Measurements from ENCODE around the gene SIDT1. TPM values are rescaled to one million over a fixed set of nuclear protein-coding genes. Genes with fewer than 3 reads are reported as not detected.

SIDT1 gene
- total RNA-seq, 1 experiment from 2014 or later: 0.22 TPM

DNA sequence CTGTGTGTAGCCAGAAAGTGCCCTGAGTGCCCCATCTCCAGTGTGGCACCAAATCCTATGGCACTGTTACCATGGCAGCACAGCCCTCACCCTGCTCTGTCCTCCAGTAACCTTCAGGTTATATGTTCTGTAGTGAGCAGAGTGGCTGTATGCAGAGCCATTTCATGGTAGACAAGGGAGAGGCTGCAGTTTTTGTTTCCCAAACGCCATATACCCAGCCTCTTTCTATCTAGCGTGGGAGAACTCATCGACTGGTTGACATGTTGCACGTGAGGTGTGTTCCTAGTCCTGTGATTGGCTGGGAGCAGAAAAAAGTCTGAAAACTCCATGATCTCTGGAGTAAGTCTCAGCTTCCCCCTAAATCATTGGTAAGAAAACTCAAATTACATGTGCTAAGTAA is 2.0 kb downstream of the SIDT1 start (continued):
- TF ChIP-seq, protein P1, sequence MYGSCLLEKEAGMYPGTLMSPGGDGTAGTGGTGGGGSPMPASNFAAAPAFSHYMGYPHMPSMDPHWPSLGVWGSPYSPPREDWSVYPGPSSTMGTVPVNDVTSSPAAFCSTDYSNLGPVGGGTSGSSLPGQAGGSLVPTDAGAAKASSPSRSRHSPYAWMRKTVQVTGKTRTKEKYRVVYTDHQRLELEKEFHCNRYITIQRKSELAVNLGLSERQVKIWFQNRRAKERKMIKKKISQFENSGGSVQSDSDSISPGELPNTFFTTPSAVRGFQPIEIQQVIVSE (CRISPR knock-in tag; IDR thresholded peaks at IDR 0.05; ENCODE audit: borderline replicate concordance): no peak
- TF ChIP-seq ATF1 (CRISPR knock-in tag; IDR thresholded peaks at IDR 0.05) (no peak), NR3C1 (CRISPR knock-in tag; conservative IDR thresholded peaks at IDR 0.05; ENCODE audit: low read depth) (no peak), JAZF1 (CRISPR knock-in tag; IDR thresholded peaks at IDR 0.05) (no peak), TP53 (CRISPR knock-in tag; IDR thresholded peaks at IDR 0.05) (no peak), ZNF219 (CRISPR knock-in tag; IDR thresholded peaks at IDR 0.05; ENCODE audit: borderline replicate concordance) (no peak), ATF3 (CRISPR knock-in tag; conservative IDR thresholded peaks at IDR 0.05) (no peak), SMAD3 (CRISPR knock-in tag; IDR thresholded peaks at IDR 0.05; ENCODE audit: borderline replicate concordance) (no peak), USF2 (CRISPR knock-in tag; IDR thresholded peaks at IDR 0.05) (no peak), TCF7 (CRISPR knock-in tag; IDR thresholded peaks at IDR 0.05; ENCODE audit: low read depth) (no peak), RELA (CRISPR knock-in tag; IDR thresholded peaks at IDR 0.05; ENCODE audit: borderline replicate concordance) (no peak), ZMAT4 (CRISPR knock-in tag; IDR thresholded peaks at IDR 0.05) (no peak)
- TF ChIP-seq, protein P2, sequence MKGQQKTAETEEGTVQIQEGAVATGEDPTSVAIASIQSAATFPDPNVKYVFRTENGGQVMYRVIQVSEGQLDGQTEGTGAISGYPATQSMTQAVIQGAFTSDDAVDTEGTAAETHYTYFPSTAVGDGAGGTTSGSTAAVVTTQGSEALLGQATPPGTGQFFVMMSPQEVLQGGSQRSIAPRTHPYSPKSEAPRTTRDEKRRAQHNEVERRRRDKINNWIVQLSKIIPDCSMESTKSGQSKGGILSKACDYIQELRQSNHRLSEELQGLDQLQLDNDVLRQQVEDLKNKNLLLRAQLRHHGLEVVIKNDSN (CRISPR knock-in tag; IDR thresholded peaks at IDR 0.05): no peak
- TF ChIP-seq, protein P3, sequence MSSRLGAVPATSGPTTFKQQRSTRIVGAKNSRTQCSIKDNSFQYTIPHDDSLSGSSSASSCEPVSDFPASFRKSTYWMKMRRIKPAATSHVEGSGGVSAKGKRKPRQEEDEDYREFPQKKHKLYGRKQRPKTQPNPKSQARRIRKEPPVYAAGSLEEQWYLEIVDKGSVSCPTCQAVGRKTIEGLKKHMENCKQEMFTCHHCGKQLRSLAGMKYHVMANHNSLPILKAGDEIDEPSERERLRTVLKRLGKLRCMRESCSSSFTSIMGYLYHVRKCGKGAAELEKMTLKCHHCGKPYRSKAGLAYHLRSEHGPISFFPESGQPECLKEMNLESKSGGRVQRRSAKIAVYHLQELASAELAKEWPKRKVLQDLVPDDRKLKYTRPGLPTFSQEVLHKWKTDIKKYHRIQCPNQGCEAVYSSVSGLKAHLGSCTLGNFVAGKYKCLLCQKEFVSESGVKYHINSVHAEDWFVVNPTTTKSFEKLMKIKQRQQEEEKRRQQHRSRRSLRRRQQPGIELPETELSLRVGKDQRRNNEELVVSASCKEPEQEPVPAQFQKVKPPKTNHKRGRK (CRISPR knock-in tag; IDR thresholded peaks at IDR 0.05; ENCODE audit: borderline replicate concordance): no peak

GRCh38 chr3:113535898-113536297 is 3.5 kb downstream of the SIDT1 start:
- ChIA-PET POLR2A (no interaction called here), CTCF (interaction anchor here (0.6 to 2.5 kb wide), 3 partner anchors 20 to 48 kb away, joined by 3 to 10 read pairs (median 5); no protein-coding TSS in a partner anchor)
- no peaks in the 10 kb centered on the region for H3K36me3 Mint-ChIP-seq
- peaks cover 62% of the 10 kb centered on the region for H3K27me3 Mint-ChIP-seq (ENCODE audit: low read depth)
- H3K9me3 Mint-ChIP-seq: no peaks in the 10 kb centered on the region
- H3K4me3 Mint-ChIP-seq: no peak overlapping the region
- no peak overlapping the region for H3K27ac Mint-ChIP-seq
- peak; percentile 68 for ATAC-seq
- TF ChIP-seq, protein P4, sequence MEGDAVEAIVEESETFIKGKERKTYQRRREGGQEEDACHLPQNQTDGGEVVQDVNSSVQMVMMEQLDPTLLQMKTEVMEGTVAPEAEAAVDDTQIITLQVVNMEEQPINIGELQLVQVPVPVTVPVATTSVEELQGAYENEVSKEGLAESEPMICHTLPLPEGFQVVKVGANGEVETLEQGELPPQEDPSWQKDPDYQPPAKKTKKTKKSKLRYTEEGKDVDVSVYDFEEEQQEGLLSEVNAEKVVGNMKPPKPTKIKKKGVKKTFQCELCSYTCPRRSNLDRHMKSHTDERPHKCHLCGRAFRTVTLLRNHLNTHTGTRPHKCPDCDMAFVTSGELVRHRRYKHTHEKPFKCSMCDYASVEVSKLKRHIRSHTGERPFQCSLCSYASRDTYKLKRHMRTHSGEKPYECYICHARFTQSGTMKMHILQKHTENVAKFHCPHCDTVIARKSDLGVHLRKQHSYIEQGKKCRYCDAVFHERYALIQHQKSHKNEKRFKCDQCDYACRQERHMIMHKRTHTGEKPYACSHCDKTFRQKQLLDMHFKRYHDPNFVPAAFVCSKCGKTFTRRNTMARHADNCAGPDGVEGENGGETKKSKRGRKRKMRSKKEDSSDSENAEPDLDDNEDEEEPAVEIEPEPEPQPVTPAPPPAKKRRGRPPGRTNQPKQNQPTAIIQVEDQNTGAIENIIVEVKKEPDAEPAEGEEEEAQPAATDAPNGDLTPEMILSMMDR (IDR thresholded peaks at IDR 0.05): peak; percentile 31; the same call in 1 of the 2 replicates
- TF ChIP-seq GABPB1 (CRISPR knock-in tag; IDR thresholded peaks at IDR 0.05): no peak
- DNase-seq (ENCODE audit: low spot score): no peak
- peaks cover 13% of the 10 kb centered on the region for H3K4me1 Mint-ChIP-seq

DNA sequence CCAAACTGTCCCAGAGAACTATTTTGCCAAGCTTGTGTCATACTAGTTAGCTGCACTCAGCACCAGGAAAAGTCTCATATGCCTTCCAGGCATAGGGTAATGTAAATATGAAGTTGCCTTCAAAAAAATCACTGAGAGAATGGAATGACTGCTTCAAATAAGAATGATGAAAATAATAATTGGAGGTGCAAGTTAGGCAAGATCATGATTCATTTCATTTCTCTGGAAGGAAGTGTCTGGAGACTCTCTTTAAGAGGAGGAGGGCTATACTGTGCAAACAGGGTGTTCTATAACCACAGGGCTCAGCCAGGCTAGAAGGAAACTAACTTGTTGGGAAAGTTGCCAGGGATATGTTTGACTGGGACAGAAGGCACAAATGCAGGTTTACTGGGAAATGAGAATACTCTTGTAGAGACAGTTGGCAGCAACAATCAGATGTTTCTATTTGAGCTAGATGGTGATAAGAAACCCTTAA is 4.3 kb downstream of the SIDT1 start:
- H3K27me3 Mint-ChIP-seq (ENCODE audit: low read depth): peaks cover 54% of the 10 kb centered on the region
- CTCF ChIA-PET: interaction anchor here (0.6 to 2.5 kb wide), 4 partner anchors 21 to 208 kb away, joined by 3 to 10 read pairs (median 4); no protein-coding TSS in a partner anchor
- no peaks in the 10 kb centered on the region for H3K9me3 Mint-ChIP-seq
- no peak overlapping the region for H3K4me3 Mint-ChIP-seq
- no peak overlapping the region for H3K27ac Mint-ChIP-seq
- ATAC-seq: no peak
- H3K36me3 Mint-ChIP-seq: no peaks in the 10 kb centered on the region
- H3K4me1 Mint-ChIP-seq: peaks cover 13% of the 10 kb centered on the region
- DNase-seq (ENCODE audit: low spot score): no peak
- POLR2A ChIA-PET: no interaction called here
- TF ChIP-seq TP53 (CRISPR knock-in tag; IDR thresholded peaks at IDR 0.05) (no peak), PRRX2 (CRISPR knock-in tag; IDR thresholded peaks at IDR 0.05) (no peak), ZNF317 (CRISPR knock-in tag; IDR thresholded peaks at IDR 0.05; ENCODE audit: borderline replicate concordance, low read depth) (no peak), ESRRA (CRISPR knock-in tag; IDR thresholded peaks at IDR 0.05; ENCODE audit: borderline replicate concordance) (no peak), IRF2 (CRISPR knock-in tag; IDR thresholded peaks at IDR 0.05; ENCODE audit: borderline replicate concordance, low read depth) (no peak), HMGA2 (CRISPR knock-in tag; IDR thresholded peaks at IDR 0.05) (no peak), FOXJ3 (CRISPR knock-in tag; IDR thresholded peaks at IDR 0.05; ENCODE audit: borderline replicate concordance) (no peak), CBFB (CRISPR knock-in tag; IDR thresholded peaks at IDR 0.05; ENCODE audit: low read depth) (no peak), USF2 (CRISPR knock-in tag; IDR thresholded peaks at IDR 0.05) (no peak)
- TF ChIP-seq, protein P5, sequence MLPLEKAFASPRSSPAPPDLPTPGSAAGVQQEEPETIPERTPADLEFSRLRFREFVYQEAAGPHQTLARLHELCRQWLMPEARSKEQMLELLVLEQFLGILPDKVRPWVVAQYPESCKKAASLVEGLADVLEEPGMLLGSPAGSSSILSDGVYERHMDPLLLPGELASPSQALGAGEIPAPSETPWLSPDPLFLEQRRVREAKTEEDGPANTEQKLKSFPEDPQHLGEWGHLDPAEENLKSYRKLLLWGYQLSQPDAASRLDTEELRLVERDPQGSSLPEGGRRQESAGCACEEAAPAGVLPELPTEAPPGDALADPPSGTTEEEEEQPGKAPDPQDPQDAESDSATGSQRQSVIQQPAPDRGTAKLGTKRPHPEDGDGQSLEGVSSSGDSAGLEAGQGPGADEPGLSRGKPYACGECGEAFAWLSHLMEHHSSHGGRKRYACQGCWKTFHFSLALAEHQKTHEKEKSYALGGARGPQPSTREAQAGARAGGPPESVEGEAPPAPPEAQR (CRISPR knock-in tag; IDR thresholded peaks at IDR 0.05): no peak
